Stimulated activated CD4-positive, alpha-beta T cell treated with anti-CD3 and anti-CD28 coated beads, Interleukin-4, amount 100 ng/mL, for 48 hours (primary cell): Measurements from ENCODE around the gene EXOC2.

Source experiments
- DNase-seq, 2 donors: peaks; one replicate each; pipeline ENCODE4 v3.0.0-alpha.2; 2020; ENCODE audit warnings: low read depth in 2 of 2

Gene EXOC2

DNA sequence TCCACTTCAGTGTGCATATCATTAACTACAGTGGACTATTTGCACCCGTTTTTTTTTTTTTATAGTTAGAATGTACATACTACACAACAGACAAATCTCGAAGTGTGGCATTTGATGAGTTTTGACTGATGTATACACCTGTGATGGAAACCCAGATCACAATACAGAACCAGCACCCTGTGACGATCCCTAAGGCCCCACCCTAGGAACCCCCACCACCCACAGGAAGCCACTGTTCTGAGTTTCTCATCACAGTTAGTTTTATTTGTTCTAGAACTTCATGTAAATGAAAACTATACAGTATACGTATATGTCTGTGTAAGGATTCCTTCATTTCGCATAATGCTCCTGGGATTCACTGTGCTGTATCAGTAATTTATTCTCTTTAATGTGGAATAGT, 198.5 kb downstream of the EXOC2 start:
- no peak for DNase-seq

DNA sequence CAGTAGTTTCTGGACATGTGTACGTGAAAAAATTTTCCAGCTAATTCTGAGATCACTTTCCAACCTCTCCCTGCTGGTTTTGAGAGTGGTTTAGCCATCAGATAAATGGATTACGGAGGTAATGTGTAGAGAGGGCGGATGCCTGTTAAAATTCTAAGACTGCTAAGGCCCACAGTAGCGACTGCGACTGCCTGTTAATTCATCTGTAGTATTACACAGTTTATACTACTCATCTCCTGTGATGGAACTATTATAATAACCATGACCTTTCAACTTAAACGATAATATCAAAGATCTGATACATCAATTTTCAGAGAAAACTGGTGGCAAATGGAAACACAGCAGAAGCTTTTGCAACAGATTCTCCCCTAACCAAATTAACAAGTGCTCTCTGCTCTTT, 199.1 kb downstream of the EXOC2 start:
- DNase-seq, result no peak

DNA sequence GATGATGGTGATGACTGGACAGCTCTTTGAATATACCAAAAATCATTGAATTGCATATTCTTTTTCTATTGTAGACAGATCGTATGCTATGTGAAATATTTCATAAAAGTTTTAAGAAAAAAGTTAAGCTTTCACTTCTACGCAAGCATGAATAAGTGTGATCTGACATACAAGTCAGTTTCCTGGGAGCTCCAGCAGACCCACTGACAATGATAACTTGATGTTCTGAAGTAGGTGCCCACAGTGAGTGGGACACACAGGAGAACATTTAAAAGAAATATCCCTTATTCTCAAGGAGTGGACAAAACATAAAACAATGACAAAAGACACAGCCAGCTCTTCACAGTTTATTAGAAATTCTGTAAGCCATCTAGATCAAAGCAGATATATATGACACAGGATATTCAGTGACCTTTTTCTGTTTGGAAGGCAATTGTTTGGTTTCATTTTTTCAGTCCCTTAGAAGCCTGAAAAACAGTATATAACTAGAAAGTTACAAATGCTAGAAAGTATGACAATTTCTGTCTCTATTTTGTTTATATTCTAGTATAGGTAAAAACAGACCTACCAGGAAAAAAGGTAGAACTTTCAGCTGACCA, 200.0 kb downstream of the EXOC2 start:
- DNase-seq, result no peak

DNA sequence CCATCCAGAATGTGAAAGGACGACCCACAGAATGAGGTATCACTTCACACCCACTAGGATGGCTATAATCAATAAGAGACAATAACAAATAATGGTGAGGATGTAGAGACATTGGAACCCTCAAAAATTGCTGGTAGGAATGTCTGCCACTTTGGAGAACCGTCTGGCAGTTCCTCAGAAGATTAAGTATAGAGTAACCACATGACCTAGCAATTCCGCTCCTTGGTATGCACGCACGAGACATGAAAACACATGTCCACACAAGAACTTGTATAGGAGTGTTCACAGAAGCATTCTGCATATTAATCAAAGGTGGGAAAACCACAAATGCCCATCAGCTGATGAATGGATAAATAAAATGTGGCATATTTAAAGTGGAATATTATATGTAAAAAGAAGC, 200.8 kb downstream of the EXOC2 start:
- DNase-seq, result no peak

DNA sequence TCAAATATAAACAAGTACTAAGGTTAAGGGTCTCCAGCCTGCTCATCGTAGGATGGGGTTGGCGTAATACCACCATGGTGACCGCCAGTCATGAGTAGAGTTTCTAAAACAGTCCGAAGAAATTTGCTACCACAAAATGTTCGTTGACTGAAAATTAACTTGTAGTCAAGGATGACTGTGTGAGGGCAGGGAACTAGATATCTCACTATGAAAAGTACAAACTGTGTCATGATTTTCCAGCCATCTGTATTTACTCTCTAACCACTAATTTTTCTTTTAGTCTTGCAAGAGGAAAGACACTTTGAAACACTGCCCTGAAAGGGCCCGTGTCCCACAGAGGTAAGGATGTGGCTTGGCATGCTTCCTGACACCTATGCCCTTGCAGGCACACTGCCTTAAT, 201.7 kb downstream of the EXOC2 start:
- DNase-seq, result peak in 1 of 2 donors; percentile 50

DNA sequence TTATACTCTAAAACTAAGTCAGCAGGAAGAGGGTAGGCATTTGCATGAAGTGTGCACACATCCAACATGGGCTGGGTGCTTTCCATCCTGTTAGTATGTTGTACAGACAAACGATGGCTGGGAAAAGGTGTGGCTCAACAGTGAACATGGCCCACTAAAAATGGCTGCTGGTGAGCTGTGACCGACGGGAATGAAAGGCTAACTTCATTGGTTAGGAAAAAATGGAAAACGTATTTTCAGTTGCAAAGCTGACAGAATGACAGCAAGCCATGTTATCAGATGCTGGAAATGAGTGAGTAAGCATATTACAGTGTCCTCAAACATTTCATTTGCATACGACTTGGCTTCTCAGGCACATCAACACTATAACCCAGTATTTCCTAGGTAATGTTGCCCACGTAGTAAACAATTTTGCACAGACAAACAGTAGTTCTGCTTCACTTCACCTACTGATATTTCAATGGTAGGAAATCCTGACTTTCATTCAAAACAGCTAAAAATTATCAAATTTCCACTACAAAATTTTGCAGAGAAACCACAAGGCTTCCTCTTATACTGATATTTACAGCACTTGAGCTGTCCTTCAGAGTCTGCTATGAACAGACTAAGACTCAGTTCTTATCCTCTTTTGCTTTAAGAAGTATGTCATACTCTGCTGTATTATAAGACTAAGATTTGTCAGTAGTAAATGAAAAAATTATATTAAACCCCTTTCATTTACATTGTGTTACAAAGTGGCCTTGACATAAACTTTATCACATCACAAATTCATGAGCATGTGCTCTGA, 202.5 kb downstream of the EXOC2 start:
- peak in 1 of 2 donors; percentile 46 for DNase-seq

DNA sequence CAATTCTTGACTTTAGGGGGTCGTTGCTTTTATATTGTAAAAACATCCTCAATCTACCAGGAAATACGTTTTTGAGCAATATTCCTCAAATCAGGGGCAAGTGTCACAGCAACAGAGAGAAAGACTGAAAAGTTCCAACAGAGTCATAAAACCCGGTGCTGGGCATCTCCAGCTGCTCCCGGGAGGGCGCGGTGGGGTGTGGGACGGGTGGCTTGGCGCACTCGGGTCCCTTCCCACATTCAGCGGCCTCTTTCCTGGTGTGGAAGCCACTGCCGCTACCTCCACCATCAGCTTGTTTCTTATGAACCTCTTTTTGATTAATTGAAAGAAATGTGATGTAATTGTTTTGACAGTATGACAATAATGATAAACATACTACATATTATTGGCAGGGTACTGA, 203.2 kb downstream of the EXOC2 start:
- no peak for DNase-seq

DNA sequence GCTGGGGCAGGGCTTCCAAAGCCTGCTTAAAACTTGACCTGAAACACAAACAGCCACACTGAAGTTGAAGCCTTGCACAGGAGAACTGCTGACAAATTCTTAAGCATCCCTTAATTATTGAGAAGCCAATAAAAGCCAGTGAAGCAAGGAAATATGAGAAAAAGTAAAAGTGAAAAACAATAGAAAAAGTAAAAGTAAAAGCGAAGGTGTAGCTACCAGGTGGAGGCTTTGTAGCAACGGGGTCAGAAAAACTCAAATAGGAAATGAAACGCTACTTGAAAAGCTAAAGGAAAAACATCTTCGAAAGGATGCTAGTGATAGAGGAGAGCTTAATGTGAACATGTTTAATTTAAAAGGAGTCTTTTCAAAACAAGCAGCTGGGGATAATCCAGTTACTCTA, 203.9 kb downstream of the EXOC2 start:
- no peak for DNase-seq

DNA sequence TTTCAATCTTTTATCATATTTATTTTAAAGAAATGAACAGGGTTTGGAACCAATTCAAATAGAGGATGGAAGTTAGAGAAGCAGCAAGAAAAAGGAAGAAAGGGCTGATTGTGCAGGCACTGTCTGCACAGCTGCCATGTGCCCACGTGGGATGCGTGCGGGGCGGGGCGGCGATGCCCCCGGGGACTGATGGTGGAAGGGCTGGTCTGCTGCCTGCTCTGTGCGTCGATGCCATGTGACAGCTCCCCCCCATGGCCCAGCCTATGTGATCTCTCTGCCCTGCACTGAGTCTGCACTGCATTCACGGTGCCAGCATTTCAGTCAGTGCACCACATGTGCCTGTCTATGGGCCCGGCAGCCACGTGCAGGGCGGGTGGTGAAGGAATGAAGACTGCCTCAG, 205.0 kb downstream of the EXOC2 start:
- DNase-seq, result no peak

DNA sequence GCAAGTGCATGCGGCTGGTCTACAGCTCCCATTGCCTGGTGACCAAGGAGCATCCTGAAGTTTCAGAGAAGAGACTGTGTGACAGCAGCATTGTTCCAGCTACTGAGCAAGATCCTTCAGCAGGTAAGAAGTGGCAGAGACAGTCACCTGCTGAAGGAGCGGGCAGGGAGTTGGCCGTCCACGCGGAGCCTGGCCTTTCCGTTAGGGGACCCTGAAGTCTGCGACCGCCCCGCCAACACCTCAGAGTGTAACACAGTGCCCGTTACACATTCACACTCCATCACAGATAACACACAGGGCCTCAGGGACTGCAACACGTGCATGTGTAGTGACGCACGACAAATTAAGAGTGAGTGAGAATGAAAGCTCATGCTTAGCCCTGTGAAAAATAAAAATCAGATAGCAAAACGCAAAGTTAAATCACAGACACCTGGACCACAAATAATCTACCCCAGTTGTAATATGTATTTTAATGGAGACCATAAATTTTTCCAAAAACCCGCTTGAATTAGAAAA, 207.2 kb downstream of the EXOC2 start:
- DNase-seq, result no peak

DNA sequence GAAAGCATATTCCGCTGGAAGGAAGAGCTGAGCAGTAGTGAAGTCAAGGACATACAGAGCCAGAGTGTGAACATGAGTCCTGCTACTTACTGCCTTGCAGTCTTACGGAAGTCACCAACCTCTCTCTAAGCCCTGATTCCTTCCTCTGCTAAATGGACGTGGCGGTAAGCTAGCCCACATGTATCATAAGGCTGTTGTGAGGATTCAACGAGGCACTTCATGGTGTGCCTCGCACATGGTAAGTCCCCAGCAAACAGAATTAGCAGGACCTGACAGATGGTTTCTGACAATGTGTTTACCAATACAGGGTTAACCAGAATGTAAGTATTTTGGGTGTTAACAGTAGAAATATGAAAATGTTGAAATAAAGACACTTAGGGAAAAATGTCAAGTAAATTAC, 208.2 kb downstream of the EXOC2 start:
- DNase-seq, result no peak

DNA sequence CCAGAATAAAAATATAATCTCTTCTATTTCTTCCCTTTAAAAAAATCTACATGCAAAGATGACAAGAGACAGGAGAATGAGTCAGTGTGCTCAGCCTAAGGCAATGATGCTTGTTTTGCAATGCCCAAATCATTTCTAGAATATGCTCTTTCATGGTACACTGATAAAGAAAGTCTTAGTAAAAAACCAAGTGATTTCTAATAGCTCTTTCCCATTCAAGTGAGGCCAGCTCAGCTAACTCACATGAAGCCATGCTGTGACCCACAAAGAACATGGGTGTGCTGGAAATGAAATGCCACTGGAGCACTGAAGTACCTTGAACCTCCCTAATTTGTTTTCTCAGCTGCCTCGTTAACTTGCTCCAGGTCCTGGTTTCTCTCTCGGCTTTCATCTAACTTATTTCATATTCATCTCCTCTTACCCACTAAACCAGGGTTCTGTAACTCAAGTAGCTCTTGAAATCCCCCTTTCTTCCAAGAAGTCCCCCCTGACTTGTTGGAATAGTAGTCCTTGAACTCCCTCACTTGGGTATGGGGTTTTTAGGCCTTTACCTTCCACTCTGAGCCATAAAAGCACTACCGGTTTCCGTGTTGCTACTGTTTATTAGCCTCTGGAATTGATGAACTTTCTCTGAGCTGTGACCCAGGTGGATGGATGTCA, 208.7 kb downstream of the EXOC2 start:
- DNase-seq, result peak in 1 of 2 donors; percentile 47

DNA sequence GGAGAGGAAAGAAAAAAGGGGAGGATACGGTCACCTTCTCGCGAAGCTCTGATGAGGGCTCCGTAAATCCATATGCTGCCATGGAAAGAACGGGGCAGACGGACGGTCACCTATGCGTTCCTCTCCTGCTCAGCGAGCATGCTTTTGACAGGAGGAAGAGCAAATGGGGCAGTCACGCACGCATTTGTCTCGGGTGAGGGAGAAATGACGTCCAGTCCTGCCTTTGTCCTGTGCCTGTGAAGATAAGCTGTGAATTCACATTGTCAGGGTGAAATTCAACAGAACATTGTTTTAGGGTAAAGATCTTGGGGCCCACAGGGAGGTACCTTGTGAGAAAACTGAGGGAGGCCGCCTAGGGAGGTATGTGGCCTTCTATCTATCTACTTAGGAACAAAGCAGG, 217.6 kb downstream of the EXOC2 start:
- no peak for DNase-seq

DNA sequence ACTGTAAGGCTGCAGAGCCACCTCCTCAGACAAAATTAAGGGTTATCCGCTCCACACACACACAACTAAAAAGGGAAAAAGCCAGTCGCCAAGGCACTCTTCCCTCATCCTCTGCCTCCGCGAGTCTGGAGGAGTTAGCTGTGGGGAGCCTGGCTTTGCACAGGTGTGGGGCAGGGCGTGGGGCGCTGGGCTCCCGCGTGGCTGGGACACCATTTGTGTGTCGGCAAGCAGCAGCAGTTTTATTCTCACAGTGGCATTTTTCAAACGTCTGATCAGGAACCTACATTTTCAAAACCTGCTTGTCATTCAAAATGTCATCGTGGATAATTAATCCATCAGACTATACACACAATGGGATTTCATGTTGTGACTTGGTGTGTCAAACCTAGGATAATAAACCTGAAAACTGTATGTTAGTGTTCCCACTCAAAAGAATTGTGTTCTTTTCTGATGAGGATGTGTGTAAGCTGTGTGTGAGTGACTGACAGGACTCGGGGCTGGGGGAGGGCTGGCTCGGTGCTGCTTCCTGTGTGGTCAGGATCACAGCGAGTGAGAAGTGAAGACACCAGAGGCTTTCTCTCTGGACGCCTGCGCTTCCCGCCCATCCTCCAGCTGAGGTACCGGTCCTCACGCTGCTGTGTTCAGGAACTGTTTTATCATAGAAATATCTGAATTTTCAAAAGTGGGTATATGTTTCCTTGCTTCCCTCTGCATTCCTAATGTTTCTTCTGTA, 218.3 kb downstream of the EXOC2 start:
- peak; percentile 69 to 78 for DNase-seq

DNA sequence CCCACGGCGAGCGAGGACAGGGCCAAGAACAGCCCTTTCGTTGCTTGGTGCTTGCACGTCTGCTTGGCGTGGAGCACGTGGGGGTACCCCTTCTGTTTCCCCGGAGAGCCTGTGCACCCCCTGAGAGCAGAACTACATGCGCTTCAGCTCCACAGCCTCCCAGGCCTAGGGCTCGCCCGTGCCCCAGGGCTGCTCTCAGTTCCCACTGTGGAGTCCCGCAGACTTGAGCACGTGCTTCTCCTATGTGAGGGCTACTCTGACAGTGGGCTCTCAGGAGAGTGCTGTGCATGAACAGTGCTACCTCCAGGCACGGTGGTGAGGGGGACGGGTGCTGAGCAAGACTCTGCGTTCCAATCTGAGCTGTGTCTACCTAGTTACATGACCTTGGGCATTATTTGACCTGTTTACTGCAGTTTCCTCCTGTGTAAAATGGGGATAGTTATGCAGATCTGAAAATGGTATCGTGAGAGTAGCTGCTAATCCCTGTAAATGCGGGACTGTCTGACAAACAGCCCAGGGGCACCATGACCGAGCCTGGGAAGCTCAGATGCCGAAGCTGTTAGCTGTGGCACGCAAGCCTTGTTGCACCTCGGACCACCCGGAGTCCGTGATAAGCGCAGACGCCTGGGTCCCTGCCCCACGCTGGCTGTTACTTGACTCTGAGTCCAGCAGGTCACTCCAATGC, 219.0 kb downstream of the EXOC2 start:
- DNase-seq, result no peak

DNA sequence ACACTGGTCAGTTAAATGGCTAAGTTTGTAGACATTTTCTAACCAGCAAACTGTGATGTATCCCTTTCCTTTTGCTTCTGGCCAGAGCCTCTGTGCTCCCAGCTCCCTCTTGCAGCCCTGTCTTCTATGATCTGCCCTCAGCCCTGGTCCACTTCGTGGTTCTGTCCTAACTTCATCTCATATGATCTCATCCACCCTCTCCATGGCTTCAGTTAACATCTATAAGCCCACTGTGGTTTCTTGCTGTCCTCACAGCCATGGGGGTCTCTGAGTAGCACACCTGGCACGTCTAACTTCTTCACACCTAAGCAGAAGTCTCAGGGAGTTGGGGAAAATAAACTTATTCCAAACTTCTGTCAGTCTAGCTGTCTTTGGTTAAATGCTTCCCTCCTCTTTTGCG, 219.6 kb downstream of the EXOC2 start:
- no peak for DNase-seq

DNA sequence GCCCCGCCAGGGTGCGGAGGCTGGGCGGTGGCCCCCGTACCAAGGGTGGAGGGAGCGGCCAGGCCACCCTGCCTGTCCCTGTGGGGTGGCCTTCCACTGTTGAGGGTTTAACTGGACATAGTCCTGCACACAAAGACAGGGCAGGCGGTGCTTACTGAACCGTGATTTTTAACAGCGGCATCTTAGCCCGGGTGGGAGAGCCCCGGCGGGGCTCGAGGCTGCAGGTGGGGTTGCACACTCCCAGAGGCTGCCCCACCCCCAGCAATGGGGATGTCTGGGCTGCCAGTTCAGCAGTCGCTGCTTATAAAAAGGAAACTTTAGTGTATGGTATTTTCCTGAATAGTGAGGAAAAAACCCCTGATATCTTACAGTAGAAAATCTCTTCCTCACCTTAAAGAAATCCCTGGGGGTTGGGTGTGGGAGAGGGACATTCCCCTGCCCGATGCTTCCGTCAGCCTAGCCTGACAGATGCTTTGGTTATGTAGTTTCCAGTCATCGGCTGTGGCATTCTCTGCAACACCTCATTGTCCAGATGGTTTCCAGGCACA, 222.0 kb downstream of the EXOC2 start:
- no peak for DNase-seq

DNA sequence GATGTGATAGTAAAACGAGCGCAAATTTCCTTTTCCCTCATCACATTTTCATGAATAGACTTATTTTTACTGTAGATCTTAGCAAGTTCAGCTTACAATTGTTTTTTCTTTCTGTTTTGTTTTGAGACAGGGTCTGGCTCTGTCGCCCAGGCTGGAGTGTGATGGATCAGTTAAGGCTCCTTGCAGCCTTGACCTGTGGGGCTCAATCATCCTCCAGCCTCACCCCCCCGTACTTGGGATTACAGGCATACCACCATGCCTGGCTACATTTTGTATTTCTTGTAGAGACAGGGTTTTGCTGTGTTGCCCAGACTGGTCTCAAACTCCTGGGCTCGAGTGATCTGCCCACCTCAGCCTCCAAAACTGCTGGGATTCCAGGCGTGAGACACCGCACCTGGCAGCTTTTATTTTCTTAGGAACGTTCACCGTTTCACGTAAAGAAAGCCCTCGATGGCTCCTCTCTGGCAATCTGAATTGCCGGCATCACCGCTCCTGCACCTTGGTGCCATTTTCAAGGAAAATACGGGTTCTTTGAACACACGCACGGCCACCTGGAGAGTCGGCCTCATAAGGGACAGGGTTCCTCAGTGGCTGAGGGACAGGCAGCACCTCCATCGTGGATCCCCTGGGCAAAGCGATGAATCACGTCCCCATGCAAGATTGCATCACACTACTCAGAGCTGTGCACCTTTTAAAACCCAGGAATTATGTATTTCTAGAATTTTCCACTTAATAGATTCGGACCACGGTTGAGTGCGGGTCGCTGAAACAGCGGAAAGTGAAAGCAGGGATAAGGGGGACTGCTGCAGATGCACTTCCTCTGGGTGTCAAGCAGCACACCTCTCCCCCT, 222.7 kb downstream of the EXOC2 start:
- DNase-seq, result no peak

DNA sequence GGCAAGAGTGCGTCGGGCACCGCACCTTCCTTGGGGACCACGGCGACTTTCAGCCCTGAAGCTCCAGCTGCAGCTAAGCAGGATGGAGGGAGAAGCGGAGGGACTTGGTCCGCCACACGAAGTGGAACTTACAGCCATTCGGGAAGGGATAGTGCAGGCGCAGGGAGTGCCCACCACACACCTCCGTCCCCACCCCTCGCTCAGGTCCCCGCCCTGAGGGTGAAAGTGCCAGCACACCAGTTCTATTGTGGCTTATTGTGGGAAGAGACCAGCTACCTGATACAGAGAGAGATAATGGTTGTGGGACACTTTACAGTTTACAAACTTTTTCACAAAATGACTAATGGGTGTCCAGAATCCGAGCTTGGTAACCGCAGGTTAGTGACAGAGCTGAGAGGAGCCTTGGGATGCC, 225.3 kb downstream of the EXOC2 start:
- no peak for DNase-seq

DNA sequence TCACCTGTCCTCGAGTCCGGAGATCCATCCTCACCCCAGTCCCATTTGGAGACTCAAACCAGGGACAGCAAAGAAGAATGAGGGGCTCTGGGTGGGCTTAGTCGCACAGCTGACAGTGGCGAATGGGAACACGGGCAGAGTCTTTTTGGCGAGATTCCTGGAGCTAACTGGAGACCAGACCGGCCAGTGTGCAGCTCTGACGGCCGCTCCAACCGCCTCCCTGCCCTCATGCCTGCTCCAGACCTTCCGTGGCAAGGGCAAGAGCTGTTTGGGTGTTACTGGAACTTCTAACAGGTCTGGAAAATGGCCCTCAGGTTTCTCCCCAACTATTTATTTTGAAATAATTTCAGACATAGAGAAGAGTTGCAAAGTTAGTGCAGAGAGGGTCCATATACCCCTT, 225.8 kb downstream of the EXOC2 start:
- no peak for DNase-seq
